Hypothalamus (tissue), 51 donors: ENCODE data around the gene MACF1.
"Not testable (repeated sequence)": the region's sequence is repeated elsewhere in the genome, so short reads cannot be mapped to it uniquely, and the experiment has no call there.

Experiments
- DNase-seq, 51 donors: peaks; one replicate each; lab custom pipeline; 2025; lab: John Stamatoyannopoulos, UW

The MACF1 gene

GRCh38 chr1:39438042-39438441, 233.5 kb downstream of the MACF1 start:
- DNase-seq = no peak

- no peak for DNase-seq
Measured at GRCh38 chr1:39440856-39441255, 236.4 kb downstream of the MACF1 start.

GRCh38 chr1:39441797-39442196, 237.3 kb downstream of the MACF1 start:
- no peak for DNase-seq

GRCh38 chr1:39445573-39445972, 241.1 kb downstream of the MACF1 start:
- no peak for DNase-seq

- no peak for DNase-seq
Measured at GRCh38 chr1:39446986-39447567, 242.6 kb downstream of the MACF1 start.

GRCh38 chr1:39450041-39450440, 245.5 kb downstream of the MACF1 start:
- DNase-seq = not testable (repeated sequence)

GRCh38 chr1:39450956-39451606, 246.6 kb downstream of the MACF1 start:
- DNase-seq = no peak

GRCh38 chr1:39452081-39452480, 247.6 kb downstream of the MACF1 start:
- DNase-seq = peak in 3 of 51 donors; percentile 4 to 7 (median 6)

GRCh38 chr1:39452540-39452939, 248.0 kb downstream of the MACF1 start:
- DNase-seq = no peak

- DNase-seq = peak in 13 of 51 donors; percentile 4 to 52 (median 8)
Measured at GRCh38 chr1:39453603-39454002, 249.1 kb downstream of the MACF1 start.

- DNase-seq = peak in 1 of 51 donors; percentile 8
Measured at GRCh38 chr1:39458991-39459390, 254.5 kb downstream of the MACF1 start.

- DNase-seq = no peak
Measured at GRCh38 chr1:39462074-39462473, 257.6 kb downstream of the MACF1 start.

GRCh38 chr1:39466413-39467107, 262.1 kb downstream of the MACF1 start:
- no peak for DNase-seq

GRCh38 chr1:39467108-39467720, 262.7 kb downstream of the MACF1 start:
- not testable (repeated sequence) for DNase-seq

- no peak for DNase-seq
Measured at GRCh38 chr1:39469150-39469549, 264.7 kb downstream of the MACF1 start.

GRCh38 chr1:39470040-39470439, 265.5 kb downstream of the MACF1 start:
- DNase-seq = no peak

- no peak for DNase-seq
Measured at GRCh38 chr1:39472826-39473225, 268.3 kb downstream of the MACF1 start.

GRCh38 chr1:39473324-39473723, 268.8 kb downstream of the MACF1 start:
- DNase-seq = no peak

- no peak for DNase-seq
Measured at GRCh38 chr1:39474810-39475209, 270.3 kb downstream of the MACF1 start.

GRCh38 chr1:39475551-39475950, 271.1 kb downstream of the MACF1 start:
- not testable (repeated sequence) for DNase-seq

GRCh38 chr1:39478126-39478915, 273.8 kb downstream of the MACF1 start:
- DNase-seq = no peak
